ENCODE results near the gene HBEGF. TPM values are rescaled to one million over a fixed set of nuclear protein-coding genes. Genes with fewer than 3 reads are reported as not detected.

HBEGF gene
- total RNA-seq, 2 experiments from 2014 or later, result 4.7 to 20.2 TPM

GRCh38 chr5:140321796-140322195 is 24.6 kb downstream of the HBEGF start:
- ChIA-PET CTCF (ENCODE audit: unreplicated experiment) (no interaction called here), POLR2A (interaction anchor here (0.5 kb wide), 1 partner anchor 303 kb away, joined by 3 read pairs; no protein-coding TSS in a partner anchor)
- no peak overlapping the region for H2AFZ ChIP-seq (ENCODE audit: low read length)
- no peaks in the 10 kb centered on the region for H3K4me1 ChIP-seq (ENCODE audit: insufficient read depth, low read length, poor library complexity, severe bottlenecking)
- H3K9me3 ChIP-seq (ENCODE audit: low read length), result no peaks in the 10 kb centered on the region
- no peak overlapping the region for H3K4me3 ChIP-seq (ENCODE audit: low read depth, low read length, poor library complexity, severe bottlenecking)
- H4K20me1 ChIP-seq (ENCODE audit: insufficient read depth, low read length), result no peaks in the 10 kb centered on the region
- no peaks in the 10 kb centered on the region for H3K79me2 ChIP-seq (ENCODE audit: insufficient read depth, low read depth, low read length)
- no peak overlapping the region for H3K27ac ChIP-seq (ENCODE audit: low read depth, low read length, poor library complexity, severe bottlenecking)
- no TSS peak for BruUV-seq (replicated peaks)
- no peaks in the 10 kb centered on the region for H3K9me2 ChIP-seq (ENCODE audit: insufficient read depth, low read length)
- DNase-seq (ENCODE audit: low spot score), result no peak
- TF ChIP-seq CTCF (conservative IDR thresholded peaks at IDR 0.05; ENCODE audit: low read length) (no peak), EZH2phosphoT487 (IDR thresholded peaks at IDR 0.05; ENCODE audit: borderline replicate concordance, low read depth, low read length) (no peak)
- intact Hi-C loops (cut with micrococcal nuclease; ENCODE audit: unreplicated experiment), result no loop called here
- H3K4me2 ChIP-seq (ENCODE audit: low read length), result no peak overlapping the region
- no peaks in the 10 kb centered on the region for H3K36me3 ChIP-seq (ENCODE audit: insufficient read depth, low read length)

GRCh38 chr5:140319833-140320232 is 26.6 kb downstream of the HBEGF start:
- no peak for DNase-seq (ENCODE audit: low spot score)
- no peaks in the 10 kb centered on the region for H3K36me3 ChIP-seq (ENCODE audit: insufficient read depth, low read length)
- no peaks in the 10 kb centered on the region for H3K9me2 ChIP-seq (ENCODE audit: insufficient read depth, low read length)
- H3K4me2 ChIP-seq (ENCODE audit: low read length), result no peak overlapping the region
- no peak for TF ChIP-seq EZH2phosphoT487 (IDR thresholded peaks at IDR 0.05; ENCODE audit: borderline replicate concordance, low read depth, low read length)
- no peak for TF ChIP-seq CTCF (conservative IDR thresholded peaks at IDR 0.05; ENCODE audit: low read length)
- H4K20me1 ChIP-seq (ENCODE audit: insufficient read depth, low read length), result no peaks in the 10 kb centered on the region
- no peak overlapping the region for H3K27ac ChIP-seq (ENCODE audit: low read depth, low read length, poor library complexity, severe bottlenecking)
- ChIA-PET CTCF (ENCODE audit: unreplicated experiment) (no interaction called here), POLR2A (interaction anchor here (0.6 to 1.5 kb wide), 3 partner anchors 10 to 74 kb away, joined by 3 to 9 read pairs (median 4); no protein-coding TSS in a partner anchor)
- H3K9me3 ChIP-seq (ENCODE audit: low read length), result no peaks in the 10 kb centered on the region
- no TSS peak for BruUV-seq (replicated peaks)
- H3K4me1 ChIP-seq (ENCODE audit: insufficient read depth, low read length, poor library complexity, severe bottlenecking), result no peaks in the 10 kb centered on the region
- no peaks in the 10 kb centered on the region for H3K79me2 ChIP-seq (ENCODE audit: insufficient read depth, low read depth, low read length)
- no peak overlapping the region for H2AFZ ChIP-seq (ENCODE audit: low read length)
- intact Hi-C loops (cut with micrococcal nuclease; ENCODE audit: unreplicated experiment), result no loop called here
- no peak overlapping the region for H3K4me3 ChIP-seq (ENCODE audit: low read depth, low read length, poor library complexity, severe bottlenecking)

- Histone ChIP-seq H3K27ac (ENCODE audit: low read depth, low read length, poor library complexity, severe bottlenecking) (no peak overlapping the region), H2AFZ (ENCODE audit: low read length) (no peak overlapping the region), H3K4me3 (ENCODE audit: low read depth, low read length, poor library complexity, severe bottlenecking) (no peak overlapping the region), H3K79me2 (ENCODE audit: insufficient read depth, low read depth, low read length) (no peaks in the 10 kb centered on the region), H3K4me1 (ENCODE audit: insufficient read depth, low read length, poor library complexity, severe bottlenecking) (no peaks in the 10 kb centered on the region), H3K9me3 (ENCODE audit: low read length) (no peaks in the 10 kb centered on the region), H3K4me2 (ENCODE audit: low read length) (no peak overlapping the region), H3K9me2 (ENCODE audit: insufficient read depth, low read length) (no peaks in the 10 kb centered on the region), H3K36me3 (ENCODE audit: insufficient read depth, low read length) (no peaks in the 10 kb centered on the region), H4K20me1 (ENCODE audit: insufficient read depth, low read length) (no peaks in the 10 kb centered on the region)
- ChIA-PET CTCF (ENCODE audit: unreplicated experiment) (no interaction called here), POLR2A (no interaction called here)
- TF ChIP-seq EZH2phosphoT487 (IDR thresholded peaks at IDR 0.05; ENCODE audit: borderline replicate concordance, low read depth, low read length) (no peak), CTCF (conservative IDR thresholded peaks at IDR 0.05; ENCODE audit: low read length) (no peak)
- intact Hi-C loops (cut with micrococcal nuclease; ENCODE audit: unreplicated experiment), result no loop called here
- DNase-seq (ENCODE audit: low spot score), result no peak
- BruUV-seq (replicated peaks), result no TSS peak
Observed at GRCh38 chr5:140318792-140319191, 27.6 kb downstream of the HBEGF start.
